Upper lobe of left lung (tissue), 6 donors: ENCODE data around the gene TET3. TPM values are rescaled to one million over a fixed set of nuclear protein-coding genes. Genes with fewer than 3 reads are reported as not detected.

ENCODE experiments used
- ATAC-seq, 2 donors: fragments of 200-7000 bp; cut with Tn5 transposase; one replicate each; pipeline ENCODE4 v1.9.1; 2022; ENCODE audit warnings: mild to moderate bottlenecking in 2 of 2, moderate library complexity in 2 of 2; ENCODE audit not compliant: low FRiP score in 2 of 2
- DNase-seq, 2 donors: peaks; one replicate each; pipeline ENCODE4 v3.0.0-alpha.2; 2019 to 2020
- H3K27ac ChIP-seq, 4 donors: fragments of 200-600 bp; sonication (generic); one replicate each; pipeline ENCODE4 v1.5.1; 2016 to 2019
- H3K27me3 ChIP-seq, 4 donors: fragments of 200-600 bp; sonication (generic); one replicate each; pipeline ENCODE4 v1.5.1; 2017 to 2019
- H3K36me3 ChIP-seq, 4 donors: fragments of 200-600 bp; sonication (generic); one replicate each; pipeline ENCODE4 v1.5.1; 2016 to 2019
- H3K4me1 ChIP-seq, 4 donors: fragments of 200-600 bp; sonication (generic); one replicate each; pipeline ENCODE4 v1.5.1; 2018 to 2019
- H3K4me3 ChIP-seq, 4 donors: fragments of 200-600 bp; sonication (generic); one replicate each; pipeline ENCODE4 v1.5.1; 2017 to 2019; ENCODE audit warnings: mild to moderate bottlenecking in 2 of 4, moderate library complexity in 1 of 4
- H3K9me3 ChIP-seq, 4 donors: fragments of 200-600 bp; sonication (generic); one replicate each; pipeline ENCODE4 v1.5.1; 2018 to 2019
- CTCF ChIP-seq, 6 experiments: fragments of 450-650 bp in 4 of 6; fragments of 200-600 bp in 2 of 6; sonication (generic) in 2 of 6; IDR thresholded peaks; one replicate each; pipeline ENCODE4 v1.5.1; 2016 to 2019; ENCODE audit warnings: antibody characterized with exemption in 6 of 6
- EP300 ChIP-seq, 4 donors: sonication (generic); formaldehyde crosslinking; IDR thresholded peaks; one replicate each; pipeline ENCODE4 v1.5.1; 2017; ENCODE audit warnings: antibody characterized with exemption in 4 of 4, control low read depth in 2 of 4
- POLR2A ChIP-seq, 4 donors: fragments of 450-650 bp; IDR thresholded peaks; one replicate each; pipeline ENCODE4 v1.5.1; 2016 to 2017; ENCODE audit warnings: antibody characterized with exemption in 4 of 4, mild to moderate bottlenecking in 2 of 4
- POLR2AphosphoS5 ChIP-seq, 2 donors: sonication (generic); formaldehyde crosslinking; IDR thresholded peaks; one replicate each; pipeline ENCODE4 v1.5.1; 2017; ENCODE audit warnings: antibody characterized with exemption in 2 of 2
- WGBS, 2 donors: methylation state at CpG; one replicate each; pipeline ENCODE4 v1.1.5; 2017 to 2018; 5-methylcytosine and 5-hydroxymethylcytosine counted together
- total RNA-seq, 6 donors: library from RNA; depleted of rRNA in 4 of 6; stranded (reverse); fragments of >200 nt in 4 of 6; gene quantifications; one replicate each; pipeline versions ENCODE4 v1.1.0 to v1.2.1, GENCODE V29; 2016 to 2021
- donor health status: DM: no; HTN: no; CAD: no; lungs with moderate emphysema.
- donor health status: DM: no; HTN: yes; CAD: no; lungs with severe emphysema.

Gene TET3
- total RNA-seq, 6 donors from 2014 or later: 17.3 to 53.4 (median 23.6) TPM

GRCh38 chr2:74019516-74019915, 34.8 kb downstream of the TET3 start:
- Histone ChIP-seq H3K4me1 (peaks cover 0 to 20% (median 3%) of the 10 kb centered on the region in 4 donors), H3K36me3 (no peaks in the 10 kb centered on the region), H3K9me3 (no peaks in the 10 kb centered on the region), H3K4me3 (no peak overlapping the region), H3K27ac (no peak overlapping the region), H3K27me3 (no peaks in the 10 kb centered on the region)
- ATAC-seq (no peak), DNase-seq (no peak)
- TF ChIP-seq POLR2AphosphoS5 (IDR thresholded peaks at IDR 0.05): no peak
- no peak for TF ChIP-seq CTCF (IDR thresholded peaks at IDR 0.05)
- TF ChIP-seq EP300 (IDR thresholded peaks at IDR 0.05): no peak
- TF ChIP-seq POLR2A (IDR thresholded peaks at IDR 0.05): no peak
- 70 to 79% methylated on average over 5 of the region's 5 CpGs for WGBS, 2 donors

GRCh38 chr2:74020702-74021406, 36.1 kb downstream of the TET3 start:
- no peaks in the 10 kb centered on the region for H3K36me3 ChIP-seq
- no peak overlapping the region for H3K4me3 ChIP-seq
- H3K4me1 ChIP-seq: peaks cover 0 to 26% (median 4%) of the 10 kb centered on the region in 4 donors
- H3K27me3 ChIP-seq: no peaks in the 10 kb centered on the region
- DNase-seq (no peak), ATAC-seq (peak; percentile 71 to 84)
- 66 to 75% methylated on average over 9 of the region's 9 CpGs for WGBS, 2 donors
- H3K9me3 ChIP-seq: no peaks in the 10 kb centered on the region
- TF ChIP-seq POLR2AphosphoS5 (IDR thresholded peaks at IDR 0.05): no peak
- no peak for TF ChIP-seq POLR2A (IDR thresholded peaks at IDR 0.05)
- TF ChIP-seq CTCF (IDR thresholded peaks at IDR 0.05): no peak
- TF ChIP-seq EP300 (IDR thresholded peaks at IDR 0.05): no peak
- no peak overlapping the region for H3K27ac ChIP-seq

- WGBS, 2 donors: 92 to 93% methylated on average over 4 to 5 of the region's 5 CpGs
- no peaks in the 10 kb centered on the region for H3K36me3 ChIP-seq
- TF ChIP-seq EP300 (IDR thresholded peaks at IDR 0.05): no peak
- no peak for TF ChIP-seq POLR2AphosphoS5 (IDR thresholded peaks at IDR 0.05)
- TF ChIP-seq POLR2A (IDR thresholded peaks at IDR 0.05): no peak
- TF ChIP-seq CTCF (IDR thresholded peaks at IDR 0.05): no peak
Measured at GRCh38 chr2:74021407-74021755, 36.7 kb downstream of the TET3 start.

GRCh38 chr2:74024216-74024615, 39.5 kb downstream of the TET3 start:
- ATAC-seq (no peak), DNase-seq (no peak)
- Histone ChIP-seq H3K27me3 (no peaks in the 10 kb centered on the region), H3K27ac (no peak overlapping the region), H3K9me3 (no peaks in the 10 kb centered on the region), H3K4me3 (no peak overlapping the region), H3K4me1 (peaks cover 0 to 41% (median 11%) of the 10 kb centered on the region in 4 donors), H3K36me3 (no peaks in the 10 kb centered on the region)
- WGBS, 2 donors: 81 to 87% methylated on average over 4 of the region's 4 CpGs
- TF ChIP-seq POLR2AphosphoS5 (IDR thresholded peaks at IDR 0.05) (no peak), POLR2A (IDR thresholded peaks at IDR 0.05) (no peak), EP300 (IDR thresholded peaks at IDR 0.05) (no peak), CTCF (IDR thresholded peaks at IDR 0.05) (no peak)

More at GRCh38 chr2:74021407-74021755, 36.7 kb downstream of the TET3 start:
- Histone ChIP-seq H3K27ac (no peak overlapping the region), H3K4me3 (no peak overlapping the region), H3K4me1 (peaks cover 0 to 31% (median 6%) of the 10 kb centered on the region in 4 donors), H3K9me3 (no peaks in the 10 kb centered on the region), H3K27me3 (no peaks in the 10 kb centered on the region)
- ATAC-seq: peak in 1 of 2 donors; percentile 13
- DNase-seq: no peak
